GM12801 (cell line): ENCODE data around the gene TIAM2.

Source experiments
- CTCF ChIP-seq: IDR thresholded peaks from one replicate; pipeline ENCODE4 v1.5.1; 2011; ENCODE audit warnings: control low read depth; ENCODE audit not compliant: insufficient read length; ENCODE audit errors: extremely low read depth

TIAM2 gene

DNA sequence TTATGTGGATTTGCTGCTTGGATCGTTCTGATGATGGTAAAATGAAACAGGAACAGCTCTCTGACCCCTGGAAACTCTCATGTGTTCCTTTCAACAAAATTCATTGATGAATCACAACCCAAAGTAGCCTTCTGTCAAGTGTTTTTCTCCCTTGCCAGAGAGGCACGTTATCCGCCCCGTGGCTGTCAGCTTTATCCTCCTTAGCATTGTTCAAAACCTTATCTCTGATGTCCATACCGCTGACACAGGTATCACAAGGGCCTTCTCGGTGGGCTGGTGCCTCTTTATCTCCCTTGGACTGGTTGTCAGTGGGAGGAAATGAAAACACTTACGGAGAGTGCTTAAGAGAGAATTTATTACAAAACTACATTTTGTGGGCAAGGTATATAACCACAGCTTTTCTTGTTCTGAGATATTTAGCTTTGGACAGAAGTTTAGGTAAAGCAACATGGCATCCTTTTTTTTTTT, 84.9 kb downstream of the TIAM2 start:
- no peak for TF ChIP-seq CTCF

DNA sequence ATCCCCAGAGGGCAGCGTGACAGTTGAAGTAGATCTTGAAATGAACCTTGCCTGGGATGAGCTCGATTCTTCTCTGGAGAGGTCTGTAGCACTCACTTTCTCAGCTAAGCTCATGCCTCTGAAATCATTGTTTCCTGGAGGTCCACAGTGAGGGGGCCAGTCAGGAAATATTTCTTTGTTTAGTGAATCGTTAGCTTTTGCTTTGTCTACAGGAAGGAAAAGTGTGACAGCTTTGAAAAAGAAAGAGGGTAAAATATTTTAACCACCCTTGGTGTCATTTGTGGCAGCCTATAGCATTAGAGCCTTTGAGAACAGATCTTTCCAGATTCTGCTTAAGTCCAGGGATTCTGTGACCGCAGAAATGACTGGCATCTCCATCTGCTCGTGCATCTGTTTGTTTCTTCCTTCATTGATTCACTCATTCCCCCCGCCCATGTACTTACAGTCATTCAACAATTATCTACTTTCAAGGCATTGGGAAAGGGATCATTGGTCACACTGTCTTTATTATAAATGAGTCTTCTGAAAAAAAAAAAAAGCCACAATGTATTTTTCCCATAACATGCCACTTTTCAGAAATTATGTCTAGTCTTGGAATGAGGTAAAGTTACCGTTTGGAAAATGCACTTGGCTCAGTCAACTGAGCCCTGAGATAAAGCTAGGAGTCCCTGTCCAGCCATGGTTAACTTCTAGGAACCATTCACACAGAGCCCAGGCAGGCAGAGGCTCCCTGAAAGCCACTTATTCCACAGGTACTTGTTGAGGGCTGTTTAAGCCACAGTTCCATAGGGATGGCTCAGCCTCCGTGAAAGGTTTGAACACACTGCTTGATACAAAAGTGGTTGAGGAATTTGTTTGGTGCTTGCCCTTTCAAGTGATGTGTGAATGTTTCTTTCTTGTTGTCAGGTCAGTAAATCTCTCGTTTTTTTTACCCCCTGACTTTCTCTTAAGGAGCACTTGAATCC, 86.0 kb downstream of the TIAM2 start:
- TF ChIP-seq CTCF = no peak

DNA sequence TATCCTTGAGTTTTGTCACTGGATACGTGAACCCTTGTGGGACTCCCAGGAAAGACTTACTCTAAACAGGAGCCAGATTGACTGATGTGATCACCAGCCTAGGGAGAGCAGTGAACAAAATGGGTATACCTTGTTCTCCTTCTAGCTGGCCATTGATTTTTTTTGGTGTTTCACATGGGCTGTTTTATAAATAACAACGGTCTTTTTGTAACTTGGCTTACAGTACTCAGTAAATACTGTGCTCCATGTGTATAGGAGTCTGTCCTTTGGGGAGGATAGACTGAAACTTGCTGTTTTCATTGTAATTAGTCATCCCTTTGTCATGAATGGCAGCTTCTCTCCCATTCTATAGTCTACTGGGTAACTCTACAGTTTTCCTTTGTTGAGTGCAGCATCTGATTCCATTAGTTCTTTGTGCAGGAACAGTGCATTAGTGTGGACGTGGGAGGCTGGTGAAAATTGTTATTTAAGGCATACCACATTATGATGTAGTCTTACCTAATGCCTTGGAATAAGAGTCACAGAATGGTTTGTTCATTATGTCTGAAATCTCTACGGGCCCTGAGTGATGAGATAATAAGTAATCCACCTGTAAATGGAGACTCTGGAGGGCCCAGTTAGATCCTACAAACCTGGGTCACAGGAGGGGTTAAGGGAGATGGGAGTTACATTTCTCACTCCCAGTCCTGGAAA, 89.5 kb downstream of the TIAM2 start:
- TF ChIP-seq CTCF = no peak

DNA sequence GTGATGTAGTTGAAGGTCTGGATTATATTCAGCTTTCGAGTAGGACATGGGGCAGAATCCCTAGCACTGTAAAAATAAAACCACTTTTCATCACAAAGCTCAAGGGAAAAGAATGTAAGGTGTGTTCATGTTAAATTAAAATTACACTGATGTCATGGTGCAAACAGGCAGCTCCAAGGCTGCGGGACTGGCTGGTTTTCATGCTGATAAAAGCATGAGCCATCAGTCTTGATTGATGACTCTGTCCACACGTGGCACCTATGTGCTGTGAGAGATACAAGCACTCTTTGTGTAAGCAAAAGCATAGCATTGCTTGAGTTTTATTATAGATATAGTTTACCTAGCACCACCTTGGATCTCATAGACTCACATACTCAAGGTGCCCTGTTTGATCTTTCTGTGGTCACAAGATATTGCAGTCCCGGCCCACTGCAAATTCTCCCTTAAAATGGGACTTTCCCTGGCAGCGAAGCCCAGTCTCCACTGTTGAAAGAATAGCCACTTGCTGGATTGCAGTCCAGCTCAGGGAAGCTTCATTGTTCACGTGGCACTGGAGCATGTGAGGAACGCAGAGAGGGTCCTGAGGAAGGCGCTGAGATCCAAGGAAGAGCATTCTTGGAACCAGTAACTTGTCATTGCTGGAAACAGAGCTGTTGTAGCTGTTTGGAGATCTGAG, 90.6 kb downstream of the TIAM2 start:
- no peak for TF ChIP-seq CTCF

GRCh38 chr6:155088856-155089255, 93.7 kb downstream of the TIAM2 start:
- no peak for TF ChIP-seq CTCF

GRCh38 chr6:155089746-155090145, 94.6 kb downstream of the TIAM2 start:
- TF ChIP-seq CTCF = no peak

- TF ChIP-seq CTCF = no peak
These were observed 95.1 kb downstream of the TIAM2 start for GRCh38 chr6:155090166-155090565.
